KMS-11 (cell line): ENCODE data around the gene LAMA2.

Experiments used
- H2AFZ ChIP-seq: fragments of 200-600 bp; sonication (generic); 2 replicates; pipeline ENCODE4 v1.6.1; 2016; ENCODE audit warnings: antibody characterized with exemption, mixed run types, low read depth
- H3K27ac ChIP-seq: fragments of 200-600 bp; sonication (generic); 2 replicates; pipeline ENCODE4 v1.6.1; 2016; ENCODE audit warnings: mild to moderate bottlenecking, mixed run types
- H3K27me3 ChIP-seq: fragments of 200-600 bp; sonication (generic); 2 replicates; pipeline ENCODE4 v1.6.1; 2017; ENCODE audit warnings: mild to moderate bottlenecking, low read depth, mixed run types, moderate library complexity; ENCODE audit not compliant: insufficient read depth
- H3K36me3 ChIP-seq: fragments of 200-600 bp; sonication (generic); 2 replicates; pipeline ENCODE4 v1.6.1; 2017; ENCODE audit warnings: mild to moderate bottlenecking, mixed run types; ENCODE audit not compliant: insufficient read depth
- H3K4me1 ChIP-seq: fragments of 200-600 bp; sonication (generic); 2 replicates; pipeline ENCODE4 v1.6.1; 2016; ENCODE audit warnings: mild to moderate bottlenecking, low read depth, mixed run types; ENCODE audit not compliant: poor library complexity, severe bottlenecking
- H3K4me2 ChIP-seq: fragments of 200-600 bp; sonication (generic); 2 replicates; pipeline ENCODE4 v1.7.0; 2016; ENCODE audit warnings: mild to moderate bottlenecking, mixed run types
- H3K4me3 ChIP-seq: fragments of 200-600 bp; sonication (generic); IDR thresholded peaks from 2 replicates; pipeline ENCODE4 v1.6.1; 2017; ENCODE audit warnings: low read depth, low read length, mixed read lengths; ENCODE audit not compliant: insufficient read depth
- H3K79me2 ChIP-seq: fragments of 200-600 bp; sonication (generic); 2 replicates; pipeline ENCODE4 v1.6.1; 2016; ENCODE audit warnings: low read depth, mixed run types; ENCODE audit not compliant: insufficient read depth
- H3K9ac ChIP-seq: fragments of 200-600 bp; sonication (generic); 2 replicates; pipeline ENCODE4 v1.6.1; 2016; ENCODE audit warnings: mild to moderate bottlenecking, mixed run types
- H4K20me1 ChIP-seq: fragments of 200-600 bp; sonication (generic); 2 replicates; pipeline ENCODE4 v1.6.1; 2016; ENCODE audit warnings: mild to moderate bottlenecking, mixed run types; ENCODE audit not compliant: insufficient read depth
- CTCF ChIP-seq: fragments of 200-600 bp; sonication (generic); conservative IDR thresholded peaks from 2 replicates; pipeline ENCODE4 v1.6.1; 2017; ENCODE audit warnings: low read depth, mild to moderate bottlenecking, antibody characterized with exemption, low read length, moderate library complexity, mixed read lengths

Gene LAMA2

GRCh38 chr6:128860782-128861181 lies 22.2 kb upstream of the LAMA2 start:
- Histone ChIP-seq H2AFZ (no peak overlapping the region), H3K27ac (no peak overlapping the region), H3K36me3 (no peaks in the 10 kb centered on the region), H4K20me1 (no peaks in the 10 kb centered on the region), H3K4me2 (no peak overlapping the region), H3K9ac (no peak overlapping the region), H3K4me1 (no peaks in the 10 kb centered on the region), H3K27me3 (no peaks in the 10 kb centered on the region), H3K79me2 (no peaks in the 10 kb centered on the region), H3K4me3 (no peak overlapping the region)
- no peak for TF ChIP-seq CTCF

DNA sequence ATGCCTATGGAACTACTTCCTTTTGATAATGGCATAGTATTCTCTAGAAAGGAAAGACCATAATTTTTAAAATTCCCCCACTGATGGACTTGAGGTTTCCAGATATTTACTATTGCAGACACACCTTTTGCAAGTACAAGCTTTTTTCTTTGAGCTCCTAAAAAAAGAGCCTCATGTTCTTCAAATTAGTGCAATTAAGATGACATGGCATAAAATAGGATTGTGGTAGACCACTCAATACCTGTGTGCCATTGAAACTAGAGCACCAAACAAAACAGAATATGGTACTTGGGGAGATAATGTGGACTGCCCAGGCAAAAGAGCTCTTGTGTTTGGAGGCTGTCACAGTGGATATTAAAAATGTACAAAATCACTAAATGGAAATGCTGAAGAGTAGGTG lies 19.0 kb upstream of the LAMA2 start:
- Histone ChIP-seq H3K4me3 (no peak overlapping the region), H4K20me1 (no peaks in the 10 kb centered on the region), H3K9ac (no peak overlapping the region), H3K27me3 (no peaks in the 10 kb centered on the region), H3K79me2 (no peaks in the 10 kb centered on the region), H3K4me2 (no peak overlapping the region), H3K4me1 (no peaks in the 10 kb centered on the region), H2AFZ (no peak overlapping the region), H3K27ac (no peak overlapping the region), H3K36me3 (no peaks in the 10 kb centered on the region)
- TF ChIP-seq CTCF: no peak

DNA sequence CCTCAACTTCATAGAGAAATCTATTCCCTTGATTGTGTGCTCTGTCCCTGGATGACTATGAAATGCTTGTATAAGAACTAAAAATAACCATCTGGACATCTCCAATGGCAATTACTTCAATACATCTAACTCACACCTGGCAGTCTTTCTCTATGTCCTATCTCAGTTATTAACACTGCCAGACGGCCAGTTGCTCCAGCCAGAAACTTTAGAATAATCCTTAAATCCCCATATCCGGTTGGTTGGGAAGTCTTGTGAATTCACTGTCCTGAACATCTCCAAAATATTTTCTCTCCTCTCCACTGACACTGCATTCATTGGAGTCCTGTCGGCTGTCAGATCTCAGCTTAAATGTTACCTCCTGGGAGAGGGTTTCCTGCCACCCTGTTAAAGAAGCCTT lies 12.2 kb upstream of the LAMA2 start:
- H3K79me2 ChIP-seq: no peaks in the 10 kb centered on the region
- no peaks in the 10 kb centered on the region for H4K20me1 ChIP-seq
- no peaks in the 10 kb centered on the region for H3K27me3 ChIP-seq
- no peak overlapping the region for H3K4me2 ChIP-seq
- no peak overlapping the region for H3K9ac ChIP-seq
- no peak for TF ChIP-seq CTCF
- no peak overlapping the region for H2AFZ ChIP-seq
- no peaks in the 10 kb centered on the region for H3K36me3 ChIP-seq
- H3K4me3 ChIP-seq: no peak overlapping the region
- H3K4me1 ChIP-seq: no peaks in the 10 kb centered on the region
- H3K27ac ChIP-seq: no peak overlapping the region

DNA sequence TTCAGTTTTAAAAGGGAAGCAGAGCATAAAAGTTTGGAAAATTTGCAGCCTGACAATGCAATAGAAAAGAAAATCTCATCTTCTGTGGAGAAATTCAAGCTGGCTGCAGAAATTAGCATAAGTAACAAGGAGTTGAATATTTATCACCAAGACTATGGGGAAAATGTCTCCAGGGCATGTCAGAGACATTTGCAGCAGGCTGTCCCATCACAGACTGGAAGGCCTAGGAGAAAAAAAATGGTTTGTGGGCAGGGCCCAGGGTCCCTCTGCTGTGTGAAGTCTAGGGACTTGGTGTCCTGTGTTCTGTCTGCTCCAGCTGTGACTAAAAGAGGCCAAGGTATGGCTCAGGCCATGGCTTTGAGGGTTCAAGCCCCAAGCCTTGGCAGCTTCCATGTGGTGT lies 8.1 kb upstream of the LAMA2 start:
- Histone ChIP-seq H3K4me2 (no peak overlapping the region), H3K4me1 (no peaks in the 10 kb centered on the region), H3K9ac (no peak overlapping the region), H3K79me2 (no peaks in the 10 kb centered on the region), H3K36me3 (no peaks in the 10 kb centered on the region), H3K27me3 (no peaks in the 10 kb centered on the region), H3K27ac (no peak overlapping the region), H2AFZ (no peak overlapping the region), H3K4me3 (no peak overlapping the region), H4K20me1 (no peaks in the 10 kb centered on the region)
- TF ChIP-seq CTCF: no peak

DNA sequence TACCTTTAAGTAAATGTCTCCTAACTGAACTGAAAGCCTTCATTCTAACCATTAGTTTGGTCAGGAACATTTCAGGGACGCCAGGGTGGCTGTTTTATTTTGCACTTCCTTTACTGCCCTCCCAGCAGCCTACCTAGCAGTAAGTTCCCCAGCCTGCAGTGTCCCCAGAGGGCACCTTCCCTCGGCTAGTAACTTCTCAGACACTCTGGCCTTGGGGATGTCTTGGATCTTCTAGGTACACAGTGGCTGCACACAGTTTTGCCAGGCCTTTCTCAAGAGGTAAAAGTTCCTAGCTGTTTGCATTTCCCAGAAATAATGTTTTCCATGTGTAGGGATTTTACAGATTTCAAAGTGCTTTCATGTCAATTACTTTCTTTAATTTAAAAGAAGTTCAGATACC lies 378 bp upstream of the LAMA2 start:
- H2AFZ ChIP-seq: no peak overlapping the region
- no peak overlapping the region for H3K4me3 ChIP-seq

More for the DNA sequence above, 378 bp upstream of the LAMA2 start:
- no peak overlapping the region for H3K27ac ChIP-seq
- no peaks in the 10 kb centered on the region for H3K79me2 ChIP-seq
- TF ChIP-seq CTCF: no peak
- no peaks in the 10 kb centered on the region for H3K27me3 ChIP-seq
- no peaks in the 10 kb centered on the region for H3K36me3 ChIP-seq
- no peak overlapping the region for H3K9ac ChIP-seq
- H4K20me1 ChIP-seq: no peaks in the 10 kb centered on the region
- H3K4me1 ChIP-seq: no peaks in the 10 kb centered on the region
- no peak overlapping the region for H3K4me2 ChIP-seq
